PFSK-1 (cell line): ENCODE data around the gene NOL4L.

Source experiments
- FOXP2 ChIP-seq: optimal IDR thresholded peaks from 2 replicates; pipeline ENCODE3; 2011; ENCODE audit warnings: borderline replicate concordance, control low read depth, inconsistent platforms; ENCODE audit not compliant: insufficient read depth; ENCODE audit errors: extremely low read length, extremely low read depth
- POLR2AphosphoS5 ChIP-seq: IDR thresholded peaks from 2 replicates; pipeline ENCODE4 v1.6.1; 2012; ENCODE audit warnings: low read depth, mild to moderate bottlenecking, control low read depth, low read length, moderate library complexity
- SIN3A ChIP-seq: IDR thresholded peaks from 2 replicates; pipeline ENCODE4 v1.6.1; 2012; ENCODE audit warnings: mild to moderate bottlenecking, low read length, moderate library complexity, borderline replicate concordance; ENCODE audit not compliant: insufficient read depth
- TAF1 ChIP-seq: IDR thresholded peaks from 2 replicates; pipeline ENCODE4 v1.6.1; 2012; ENCODE audit warnings: low read length, control low read depth, borderline replicate concordance; ENCODE audit not compliant: insufficient read depth
- TF ChIP-seq, protein P1 (sequence below), 2 experiments: IDR thresholded peaks; 2 replicates each; pipeline versions ENCODE4 v1.6.1 to v1.8.0; 2011 to 2012; ENCODE audit warnings: low read depth in 2 of 2, low read length in 2 of 2, control low read depth in 1 of 2, inconsistent platforms in 1 of 2, mild to moderate bottlenecking in 1 of 2, moderate library complexity in 1 of 2; ENCODE audit not compliant: insufficient read depth in 1 of 2

Gene NOL4L

DNA sequence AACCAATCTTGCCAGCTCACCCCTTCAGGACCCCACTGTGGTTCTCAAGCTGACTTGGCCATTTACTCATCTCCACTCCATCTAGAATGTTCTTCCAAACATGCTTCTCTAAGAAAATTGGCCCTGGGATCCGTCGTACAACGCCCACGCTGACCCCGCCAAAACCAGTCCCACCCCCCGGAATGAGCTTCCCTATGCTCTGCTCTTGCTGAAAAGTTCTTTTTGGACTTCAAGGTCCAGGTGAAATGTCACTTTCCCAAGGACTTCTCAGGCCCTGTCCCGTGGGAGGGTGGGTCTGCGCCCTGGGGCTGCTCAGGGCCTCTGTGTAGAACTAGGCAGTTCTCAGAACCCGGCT, 9.9 kb downstream of the NOL4L start:
- TF ChIP-seq POLR2AphosphoS5 (no peak), SIN3A (no peak), FOXP2 (no peak), TAF1 (no peak)
- TF ChIP-seq, protein P1, sequence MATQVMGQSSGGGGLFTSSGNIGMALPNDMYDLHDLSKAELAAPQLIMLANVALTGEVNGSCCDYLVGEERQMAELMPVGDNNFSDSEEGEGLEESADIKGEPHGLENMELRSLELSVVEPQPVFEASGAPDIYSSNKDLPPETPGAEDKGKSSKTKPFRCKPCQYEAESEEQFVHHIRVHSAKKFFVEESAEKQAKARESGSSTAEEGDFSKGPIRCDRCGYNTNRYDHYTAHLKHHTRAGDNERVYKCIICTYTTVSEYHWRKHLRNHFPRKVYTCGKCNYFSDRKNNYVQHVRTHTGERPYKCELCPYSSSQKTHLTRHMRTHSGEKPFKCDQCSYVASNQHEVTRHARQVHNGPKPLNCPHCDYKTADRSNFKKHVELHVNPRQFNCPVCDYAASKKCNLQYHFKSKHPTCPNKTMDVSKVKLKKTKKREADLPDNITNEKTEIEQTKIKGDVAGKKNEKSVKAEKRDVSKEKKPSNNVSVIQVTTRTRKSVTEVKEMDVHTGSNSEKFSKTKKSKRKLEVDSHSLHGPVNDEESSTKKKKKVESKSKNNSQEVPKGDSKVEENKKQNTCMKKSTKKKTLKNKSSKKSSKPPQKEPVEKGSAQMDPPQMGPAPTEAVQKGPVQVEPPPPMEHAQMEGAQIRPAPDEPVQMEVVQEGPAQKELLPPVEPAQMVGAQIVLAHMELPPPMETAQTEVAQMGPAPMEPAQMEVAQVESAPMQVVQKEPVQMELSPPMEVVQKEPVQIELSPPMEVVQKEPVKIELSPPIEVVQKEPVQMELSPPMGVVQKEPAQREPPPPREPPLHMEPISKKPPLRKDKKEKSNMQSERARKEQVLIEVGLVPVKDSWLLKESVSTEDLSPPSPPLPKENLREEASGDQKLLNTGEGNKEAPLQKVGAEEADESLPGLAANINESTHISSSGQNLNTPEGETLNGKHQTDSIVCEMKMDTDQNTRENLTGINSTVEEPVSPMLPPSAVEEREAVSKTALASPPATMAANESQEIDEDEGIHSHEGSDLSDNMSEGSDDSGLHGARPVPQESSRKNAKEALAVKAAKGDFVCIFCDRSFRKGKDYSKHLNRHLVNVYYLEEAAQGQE (IDR thresholded peaks at IDR 0.05; ENCODE audit: insufficient read depth in 1 of 2, low read depth in 2 of 2, low read length in 2 of 2) = no peak

DNA sequence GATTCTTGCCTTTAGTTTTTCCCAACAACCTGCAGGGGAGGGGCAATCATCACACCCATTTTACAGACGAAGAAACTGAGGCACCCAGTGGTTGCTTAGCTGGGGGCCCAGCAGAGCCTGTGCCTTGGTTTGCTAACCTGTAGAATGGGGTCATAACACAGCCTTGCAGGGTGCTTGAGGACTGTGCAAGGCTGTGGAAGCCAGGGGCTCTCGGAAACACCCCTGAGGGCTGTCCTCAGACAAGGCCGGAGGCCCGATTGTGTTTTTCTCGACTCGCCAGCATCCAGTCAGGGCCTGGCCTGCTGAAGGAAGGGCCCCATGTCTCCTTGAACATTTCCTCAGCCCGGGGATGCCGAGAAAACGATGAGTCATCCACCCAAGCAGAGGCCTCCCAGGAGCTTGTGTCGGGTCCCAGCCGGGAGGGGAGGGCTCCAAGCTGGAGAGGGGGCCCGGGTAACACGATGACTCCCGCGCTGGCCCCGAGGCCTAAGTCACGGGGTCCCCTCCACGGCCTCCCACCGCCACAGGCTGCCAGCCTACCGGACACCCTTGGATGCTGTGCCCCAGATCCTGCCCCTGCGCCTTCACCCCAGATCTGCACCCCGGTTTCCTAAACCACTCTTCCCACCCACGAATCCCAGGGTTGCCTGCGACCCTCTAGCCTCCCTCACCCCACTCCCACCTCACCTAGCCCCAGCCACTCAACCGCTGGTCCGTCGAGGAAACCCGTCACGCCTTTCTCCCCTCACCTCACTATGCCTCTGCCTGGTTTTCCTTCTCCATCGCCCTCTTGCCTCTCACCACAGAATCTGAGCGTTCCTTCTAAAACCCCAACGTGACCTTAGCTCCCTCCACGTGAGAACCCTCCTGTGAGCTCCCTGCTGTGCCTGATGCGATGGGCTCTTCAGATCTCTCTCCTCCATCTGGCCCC, 10.6 kb downstream of the NOL4L start:
- TF ChIP-seq FOXP2 (no peak), POLR2AphosphoS5 (no peak), SIN3A (no peak), TAF1 (no peak)
- TF ChIP-seq, protein P1 (IDR thresholded peaks at IDR 0.05; ENCODE audit: insufficient read depth in 1 of 2, low read depth in 2 of 2, low read length in 2 of 2) = no peak

DNA sequence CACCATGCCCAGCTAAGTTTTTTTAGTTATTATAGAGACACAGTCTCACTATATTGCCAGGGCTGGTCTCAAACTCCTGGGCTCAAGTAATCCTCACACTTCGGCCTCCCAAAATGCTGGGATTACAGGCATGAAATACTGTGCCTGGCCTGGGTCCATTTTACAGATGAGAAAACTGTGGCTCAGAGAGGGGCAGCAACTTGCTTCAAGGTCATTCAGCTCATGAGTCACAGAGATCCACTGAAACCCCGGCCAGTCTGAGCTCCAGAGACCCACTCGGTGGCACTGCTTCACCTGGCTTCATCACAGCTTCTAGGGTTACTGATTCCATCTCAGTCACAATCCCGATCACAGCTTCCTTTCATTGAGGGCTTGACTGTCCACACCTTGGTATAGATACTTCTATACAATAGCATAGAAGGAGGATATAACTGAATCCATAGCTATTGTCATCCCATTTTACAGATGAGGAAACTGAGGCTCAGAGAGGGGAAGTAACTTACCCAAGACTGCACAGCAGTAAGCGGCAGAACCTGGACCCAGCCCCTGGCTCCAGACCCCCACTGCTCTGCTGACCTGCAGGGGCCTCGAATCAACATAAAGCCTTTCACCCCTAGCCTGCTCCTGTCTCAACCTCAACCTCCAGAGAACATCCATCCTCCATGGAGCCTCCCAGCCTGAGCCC, 11.8 kb downstream of the NOL4L start:
- TF ChIP-seq SIN3A = no peak

DNA sequence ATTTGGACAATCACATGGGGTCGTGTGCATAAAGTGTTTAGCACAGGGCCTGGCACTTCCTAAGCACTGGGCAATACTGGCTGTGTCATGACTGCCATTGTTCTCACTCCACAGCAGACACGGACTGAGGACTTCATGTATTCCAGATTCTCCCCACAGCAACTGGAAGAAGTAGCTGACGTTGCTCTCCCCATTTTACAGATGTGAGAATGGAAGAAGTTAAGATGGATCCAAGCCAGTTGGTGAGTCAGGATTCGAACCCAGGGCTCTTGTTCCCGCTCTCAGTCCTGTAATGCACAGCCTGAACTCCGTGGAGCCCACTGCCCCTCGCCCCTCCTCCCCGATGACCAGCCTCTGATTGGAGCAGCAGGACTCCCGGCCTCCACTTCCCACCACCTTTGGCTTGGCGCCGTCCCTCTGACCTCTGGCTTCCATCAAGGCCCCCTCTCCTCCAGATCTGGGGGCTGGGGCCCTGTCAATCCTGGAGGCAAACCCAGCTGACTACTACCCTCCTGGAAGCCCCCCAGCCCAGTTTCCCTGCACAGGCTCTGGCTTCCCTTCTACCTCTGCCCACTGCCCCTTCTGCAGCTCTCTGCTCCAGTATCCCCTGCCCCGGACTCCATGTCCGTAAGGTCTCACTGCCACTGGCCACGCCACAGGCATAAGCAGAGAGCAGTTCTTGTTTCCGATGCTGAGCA, 12.7 kb downstream of the NOL4L start:
- TF ChIP-seq POLR2AphosphoS5 (no peak), FOXP2 (no peak), TAF1 (no peak), SIN3A (no peak)
- TF ChIP-seq, protein P1 (IDR thresholded peaks at IDR 0.05; ENCODE audit: insufficient read depth in 1 of 2, low read depth in 2 of 2, low read length in 2 of 2) = no peak

DNA sequence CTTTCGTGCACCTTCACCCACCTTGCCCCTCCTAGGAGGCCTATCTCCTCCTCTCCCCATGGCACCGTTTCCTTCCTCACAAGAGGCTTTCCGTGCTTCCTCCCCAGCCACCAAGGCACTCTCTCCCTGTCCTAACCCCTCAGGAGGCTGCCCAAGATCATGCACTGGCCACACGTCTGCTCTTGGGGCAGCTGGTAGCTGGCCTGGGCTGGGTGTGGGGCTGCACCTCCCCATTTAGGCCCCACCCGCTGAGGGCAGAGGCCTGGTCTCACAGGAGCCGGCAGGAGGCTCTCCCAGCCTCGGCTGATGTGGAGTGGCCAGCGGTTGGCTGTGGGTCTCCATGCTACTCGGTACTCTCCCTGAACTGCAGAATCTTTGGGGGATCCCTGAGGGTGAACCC, 13.6 kb downstream of the NOL4L start:
- TF ChIP-seq POLR2AphosphoS5 = no peak
- TF ChIP-seq, protein P1 (IDR thresholded peaks at IDR 0.05; ENCODE audit: insufficient read depth in 1 of 2, low read depth in 2 of 2, low read length in 2 of 2) = no peak
- TF ChIP-seq SIN3A = no peak
- no peak for TF ChIP-seq FOXP2
- no peak for TF ChIP-seq TAF1
